ENCODE data around the gene MOGAT2.
"Not testable (repeated sequence)": the region's sequence is repeated elsewhere in the genome, so short reads cannot be mapped to it uniquely, and the experiment has no call there.

MOGAT2 gene

GRCh38 chr11:75719340-75720239 is 2.0 kb downstream of the MOGAT2 start:
- DNase-seq (ENCODE audit: low spot score) = no peak

- DNase-seq (ENCODE audit: low spot score) = no peak
Observed at GRCh38 chr11:75720639-75721038, 3.0 kb downstream of the MOGAT2 start.

- DNase-seq (ENCODE audit: low spot score) = no peak
Observed at GRCh38 chr11:75721852-75722668, 4.4 kb downstream of the MOGAT2 start.

DNA sequence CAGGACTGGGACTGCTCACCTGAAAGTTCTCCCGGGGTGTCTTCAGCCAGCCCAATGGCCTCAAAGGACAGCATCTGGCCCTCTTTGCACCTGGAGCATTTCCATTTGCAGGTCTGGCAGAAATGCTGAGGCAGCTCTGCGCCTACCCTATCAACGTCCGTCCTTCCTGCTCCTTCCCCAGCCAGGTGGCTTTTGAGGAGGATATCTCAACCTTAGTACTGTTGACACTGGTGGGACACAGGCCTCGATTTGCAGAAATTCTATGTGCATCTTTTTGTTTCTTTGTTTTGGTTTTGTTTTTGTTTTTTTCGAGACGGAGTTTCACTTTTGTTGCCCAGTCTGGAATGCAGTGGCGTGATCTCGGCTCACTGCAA is 5.0 kb downstream of the MOGAT2 start:
- DNase-seq (ENCODE audit: low spot score) = no peak

DNA sequence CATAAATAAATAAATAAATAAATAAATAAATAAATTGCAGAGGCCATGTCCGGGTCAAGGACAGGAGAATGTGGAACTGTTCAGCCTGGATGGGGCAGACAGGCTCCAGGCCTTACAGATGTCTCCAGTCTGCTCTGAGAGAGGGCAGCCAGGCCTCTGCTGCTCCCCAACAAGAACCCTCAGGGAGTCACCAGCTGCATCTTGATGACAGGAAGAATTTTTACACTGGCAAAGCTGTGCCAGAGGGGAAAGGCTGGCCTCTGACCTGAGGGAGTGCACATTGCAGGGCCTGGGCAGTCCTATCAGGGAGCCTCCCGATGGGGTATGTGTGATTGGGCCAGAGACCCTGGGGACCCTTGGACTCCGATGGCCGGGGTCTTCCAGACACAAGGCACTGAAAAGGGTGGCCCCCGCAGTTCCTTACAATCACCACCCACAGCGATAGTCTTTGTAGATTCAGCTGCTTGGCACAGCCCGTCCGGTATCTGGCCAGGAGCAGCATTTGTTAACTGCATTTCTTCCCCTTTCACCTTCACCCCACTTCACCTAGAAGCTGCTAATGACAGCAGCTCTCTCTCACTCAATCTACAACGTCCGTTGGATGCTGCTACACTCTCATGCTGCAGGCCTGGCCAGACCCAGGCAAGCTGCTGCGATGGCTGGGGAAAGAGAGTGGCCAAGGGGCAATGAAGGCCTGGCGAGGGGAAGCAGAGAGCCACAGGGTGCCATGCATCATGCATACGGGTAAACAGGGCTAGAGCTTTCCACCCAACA is 8.1 kb downstream of the MOGAT2 start:
- no peak for DNase-seq (ENCODE audit: low spot score)

DNA sequence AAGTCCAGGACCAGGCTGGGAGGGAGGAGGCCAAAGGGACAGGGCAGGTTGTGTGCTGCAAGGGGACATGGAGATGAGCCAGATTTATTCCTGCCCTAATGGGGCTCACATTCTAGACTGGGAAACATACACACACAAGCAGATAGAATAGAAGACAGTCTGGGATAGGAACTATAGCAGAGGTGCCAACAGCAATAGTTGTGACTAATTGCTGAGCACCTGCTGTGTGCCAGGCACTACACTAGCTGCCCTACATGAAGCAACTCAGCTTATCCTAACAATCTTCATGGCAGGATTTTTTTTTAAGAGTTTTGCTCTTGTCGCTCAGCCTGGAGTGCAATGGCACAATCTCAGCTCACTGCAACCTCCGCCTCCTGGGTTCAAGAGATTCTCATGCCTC is 11.4 kb downstream of the MOGAT2 start:
- no peak for DNase-seq (ENCODE audit: low spot score)

- no peak for DNase-seq (ENCODE audit: low spot score)
Observed at GRCh38 chr11:75731095-75731494, 13.5 kb downstream of the MOGAT2 start.

- DNase-seq (ENCODE audit: low spot score) = no peak
Observed at GRCh38 chr11:75733071-75733430, 15.4 kb downstream of the MOGAT2 start.

DNA sequence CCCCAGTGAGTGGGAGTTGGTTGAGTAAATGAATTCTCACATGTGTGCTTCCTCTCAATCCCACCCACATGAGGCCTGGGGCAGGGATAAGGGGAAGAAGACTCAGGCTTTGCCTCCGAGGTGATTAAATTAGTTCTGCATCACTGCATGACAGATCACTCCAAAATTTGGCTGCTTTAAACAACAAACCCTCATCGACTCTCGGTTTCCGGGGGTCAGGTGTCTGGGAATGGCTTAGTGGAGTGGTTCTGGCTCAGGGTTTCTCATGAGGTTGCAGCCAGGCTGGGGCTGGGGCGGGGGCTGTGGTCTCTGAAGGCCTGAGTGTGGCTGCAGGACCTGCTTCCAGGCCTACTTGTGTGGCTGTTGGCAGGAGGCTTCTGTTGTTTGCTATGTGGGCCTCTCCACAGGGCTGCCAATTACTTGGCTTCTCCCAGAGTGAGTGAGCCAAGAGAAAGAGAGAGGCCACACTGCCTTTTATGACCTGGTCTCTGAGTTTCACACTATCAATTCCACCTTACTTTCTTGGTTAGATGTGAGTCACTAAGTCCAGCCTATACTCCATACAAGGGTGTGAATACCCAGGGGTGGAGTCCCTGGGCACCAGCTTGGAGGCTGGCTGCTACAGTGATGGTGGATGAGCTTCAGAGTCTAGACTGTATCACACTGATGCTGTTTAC is 15.9 kb downstream of the MOGAT2 start:
- no peak for DNase-seq (ENCODE audit: low spot score)

GRCh38 chr11:75734491-75735180 is 17.0 kb downstream of the MOGAT2 start:
- DNase-seq (ENCODE audit: low spot score) = no peak

GRCh38 chr11:75735181-75735845 is 17.7 kb downstream of the MOGAT2 start:
- DNase-seq (ENCODE audit: low spot score) = no peak

GRCh38 chr11:75737314-75737713 is 19.7 kb downstream of the MOGAT2 start:
- no peak for DNase-seq (ENCODE audit: low spot score)

DNA sequence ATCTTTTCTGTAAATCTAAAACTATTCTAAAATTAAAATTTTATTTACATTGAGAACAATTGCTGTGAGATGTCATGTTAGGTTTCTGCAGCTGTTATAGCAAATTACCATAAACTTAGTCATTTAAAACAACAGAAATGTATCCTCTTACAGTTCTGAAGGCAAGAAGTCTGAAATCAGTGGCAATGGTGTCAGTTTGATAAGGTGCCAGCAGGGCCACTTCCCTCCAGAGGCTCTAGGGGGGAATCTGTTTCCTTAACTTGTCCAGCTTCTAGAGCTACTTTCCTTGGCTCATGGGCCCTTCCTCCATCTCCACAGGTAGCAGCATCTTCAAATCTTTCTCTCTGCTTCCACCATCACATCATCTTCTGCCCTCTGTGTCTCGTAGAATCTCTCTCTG is 23.0 kb downstream of the MOGAT2 start:
- DNase-seq (ENCODE audit: low spot score) = no peak

DNA sequence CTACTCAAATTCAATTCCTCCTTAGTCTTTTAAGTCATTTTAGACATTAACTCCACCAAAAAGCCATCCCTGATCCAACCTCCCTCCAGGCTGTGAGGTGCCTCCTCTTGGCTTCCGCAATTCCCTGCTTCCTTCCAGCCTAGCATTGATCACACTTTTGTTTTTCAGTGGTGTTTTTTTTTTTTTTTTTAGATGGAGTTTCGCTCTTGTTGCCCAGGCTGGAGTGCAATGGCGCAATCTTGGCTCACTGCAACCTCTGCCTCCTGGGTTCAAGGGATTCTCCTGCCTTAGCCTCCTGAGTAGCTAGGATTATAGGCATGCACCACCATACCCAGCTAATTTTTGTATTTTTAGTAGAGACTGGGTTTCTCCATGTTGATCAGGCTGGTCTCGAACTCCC is 25.5 kb downstream of the MOGAT2 start:
- not testable (repeated sequence) for DNase-seq (ENCODE audit: low spot score)

DNA sequence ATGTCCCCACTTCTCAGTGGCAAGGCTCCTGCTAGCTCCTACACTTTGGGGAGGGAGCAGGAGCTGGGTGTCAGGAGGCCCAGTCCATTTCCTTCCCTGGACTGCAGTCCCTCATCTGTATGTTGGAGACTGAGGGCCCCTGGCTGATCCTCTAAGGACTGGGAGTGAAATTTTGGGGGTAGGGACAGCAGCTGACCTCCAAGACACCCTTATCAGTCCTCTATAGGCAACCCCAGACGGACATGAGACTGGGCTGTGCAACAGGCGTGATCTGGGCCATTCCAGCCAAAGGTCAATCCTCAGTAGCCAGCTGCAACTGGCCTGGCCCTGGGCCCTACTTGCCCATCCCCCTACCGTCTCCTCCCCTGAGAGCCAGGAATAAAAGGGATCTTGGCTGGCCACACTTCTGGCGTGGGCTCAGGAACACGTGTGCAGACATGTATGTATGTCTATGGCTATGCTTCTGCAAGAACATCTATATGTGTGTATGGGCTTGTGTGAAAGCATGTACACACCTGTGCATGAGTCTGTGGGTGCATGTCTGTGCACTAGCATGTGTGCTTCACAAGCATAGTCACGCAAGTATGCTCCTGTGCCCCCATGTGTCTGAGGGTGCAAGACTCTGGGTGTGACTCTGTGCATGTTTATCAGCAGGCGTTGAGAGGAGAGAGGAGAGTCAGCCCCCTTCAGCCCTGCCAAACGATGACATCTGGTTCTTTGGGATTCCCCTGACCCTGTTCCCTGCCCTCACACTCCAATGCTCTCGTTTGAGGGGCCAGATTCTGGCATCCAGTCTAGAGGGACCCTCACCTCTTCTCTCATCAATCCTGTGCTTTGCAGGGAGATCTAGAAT is 26.3 kb downstream of the MOGAT2 start:
- no peak for DNase-seq (ENCODE audit: low spot score)

DNA sequence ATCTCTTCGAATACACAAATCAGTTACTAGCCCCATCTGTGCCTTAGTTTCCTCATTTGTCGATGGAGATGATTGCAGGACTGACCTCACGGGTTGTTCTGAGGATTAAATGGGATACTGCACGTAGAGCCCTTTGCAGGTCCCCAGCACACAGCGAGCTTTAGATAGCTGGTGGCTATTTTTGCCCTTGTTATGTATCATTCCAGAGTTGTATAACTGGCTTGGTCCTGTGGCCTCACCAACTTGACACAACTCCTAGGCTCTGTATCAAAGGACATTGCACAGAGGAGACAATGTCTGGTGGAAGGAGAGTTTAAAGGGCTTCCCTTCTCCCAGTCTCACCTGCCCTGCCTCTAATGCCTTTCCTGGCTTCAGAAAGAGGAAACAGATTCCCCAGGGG is 28.2 kb downstream of the MOGAT2 start:
- DNase-seq (ENCODE audit: low spot score) = no peak

- DNase-seq (ENCODE audit: low spot score) = not testable (repeated sequence)
Observed at GRCh38 chr11:75748729-75749273, 31.2 kb downstream of the MOGAT2 start.

GRCh38 chr11:75754933-75755332 is 37.3 kb downstream of the MOGAT2 start:
- not testable (repeated sequence) for DNase-seq (ENCODE audit: low spot score)

DNA sequence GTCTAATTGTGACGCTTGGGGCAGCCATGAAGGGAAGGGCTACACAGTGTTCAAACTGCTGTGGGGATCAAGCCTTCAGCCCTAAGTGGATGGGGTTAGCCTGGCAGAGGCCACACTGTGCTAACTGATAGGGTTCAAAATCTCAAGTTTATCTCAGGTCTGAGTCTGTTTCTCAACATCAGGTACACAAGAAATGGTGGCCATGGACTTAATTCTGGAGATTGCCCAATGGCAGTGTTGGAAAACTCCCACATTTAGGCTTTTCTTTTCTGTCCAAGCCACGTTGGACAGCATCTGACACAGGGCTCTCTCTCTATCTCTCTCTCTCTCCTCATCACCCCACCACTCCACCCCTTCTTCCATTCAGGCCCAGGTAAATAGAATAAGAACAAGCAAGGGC is 40.0 kb downstream of the MOGAT2 start:
- no peak for DNase-seq (ENCODE audit: low spot score)

DNA sequence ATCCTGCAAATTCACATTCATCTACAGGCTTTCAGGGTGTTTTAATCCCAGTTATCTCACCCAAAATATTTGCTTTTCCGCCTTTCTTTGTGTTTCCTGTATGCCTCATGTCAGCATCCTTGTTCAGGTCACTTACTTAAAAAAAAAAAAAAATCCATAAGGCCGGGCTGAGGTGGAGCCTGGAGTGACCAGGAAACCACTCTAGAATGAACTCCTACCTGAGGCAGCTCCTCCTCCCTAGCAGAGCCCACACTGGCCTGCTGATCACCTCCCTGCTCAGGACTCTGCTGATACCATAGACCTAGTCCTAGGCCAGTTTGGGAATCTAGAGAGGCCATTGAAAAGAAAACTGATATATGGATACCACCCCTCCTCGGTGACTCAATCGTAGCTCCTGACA is 42.2 kb downstream of the MOGAT2 start:
- DNase-seq (ENCODE audit: low spot score) = no peak
